OCI-LY1 (cell line): ENCODE data around the gene PCDH15.

Source experiments
- EZH2 ChIP-seq: fragments of 200-600 bp; sonication (generic), shearing (Covaris generic); IDR thresholded peaks from 2 replicates; pipeline ENCODE4 v1.8.0; 2017; ENCODE audit warnings: borderline replicate concordance, mixed run types, mild to moderate bottlenecking, antibody characterized with exemption, low read length, moderate library complexity, mixed read lengths
- TF ChIP-seq, protein P1 (sequence below): fragments of 200-600 bp; sonication (generic), shearing (Covaris generic); IDR thresholded peaks from 2 replicates; pipeline ENCODE4 v1.5.1; 2017; ENCODE audit warnings: mild to moderate bottlenecking, antibody characterized with exemption, low read length, moderate library complexity, mixed read lengths

DNA sequence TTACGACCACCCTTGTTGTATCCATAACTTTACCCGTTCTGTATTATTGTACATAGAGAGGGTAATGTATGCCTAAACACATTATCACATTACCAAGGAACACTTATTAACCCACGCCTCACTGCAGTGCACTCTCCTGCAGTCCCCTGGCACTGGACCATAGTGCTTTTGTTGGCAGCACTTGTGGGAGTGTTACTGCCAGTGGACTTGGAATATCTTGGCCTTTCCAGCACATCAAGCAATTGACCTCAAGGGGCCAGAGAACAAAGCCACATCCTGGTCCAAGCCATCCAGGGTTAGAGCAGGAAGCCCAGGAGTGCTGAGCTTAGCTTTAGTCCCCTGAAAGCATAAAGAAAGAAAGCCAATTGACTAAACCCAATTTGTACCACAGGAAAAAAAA is 304.2 kb downstream of the PCDH15 start:
- TF ChIP-seq, protein P1, sequence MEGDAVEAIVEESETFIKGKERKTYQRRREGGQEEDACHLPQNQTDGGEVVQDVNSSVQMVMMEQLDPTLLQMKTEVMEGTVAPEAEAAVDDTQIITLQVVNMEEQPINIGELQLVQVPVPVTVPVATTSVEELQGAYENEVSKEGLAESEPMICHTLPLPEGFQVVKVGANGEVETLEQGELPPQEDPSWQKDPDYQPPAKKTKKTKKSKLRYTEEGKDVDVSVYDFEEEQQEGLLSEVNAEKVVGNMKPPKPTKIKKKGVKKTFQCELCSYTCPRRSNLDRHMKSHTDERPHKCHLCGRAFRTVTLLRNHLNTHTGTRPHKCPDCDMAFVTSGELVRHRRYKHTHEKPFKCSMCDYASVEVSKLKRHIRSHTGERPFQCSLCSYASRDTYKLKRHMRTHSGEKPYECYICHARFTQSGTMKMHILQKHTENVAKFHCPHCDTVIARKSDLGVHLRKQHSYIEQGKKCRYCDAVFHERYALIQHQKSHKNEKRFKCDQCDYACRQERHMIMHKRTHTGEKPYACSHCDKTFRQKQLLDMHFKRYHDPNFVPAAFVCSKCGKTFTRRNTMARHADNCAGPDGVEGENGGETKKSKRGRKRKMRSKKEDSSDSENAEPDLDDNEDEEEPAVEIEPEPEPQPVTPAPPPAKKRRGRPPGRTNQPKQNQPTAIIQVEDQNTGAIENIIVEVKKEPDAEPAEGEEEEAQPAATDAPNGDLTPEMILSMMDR: no peak
- no peak for TF ChIP-seq EZH2
